Measurements from ENCODE around the gene KIF22. TPM values are rescaled to one million over a fixed set of nuclear protein-coding genes. Genes with fewer than 3 reads are reported as not detected.

KIF22 gene
- polyA plus RNA-seq, 2 of the 4 experiments (the other 2 are of a cell fraction), result 64.3 to 73.7 TPM

DNA sequence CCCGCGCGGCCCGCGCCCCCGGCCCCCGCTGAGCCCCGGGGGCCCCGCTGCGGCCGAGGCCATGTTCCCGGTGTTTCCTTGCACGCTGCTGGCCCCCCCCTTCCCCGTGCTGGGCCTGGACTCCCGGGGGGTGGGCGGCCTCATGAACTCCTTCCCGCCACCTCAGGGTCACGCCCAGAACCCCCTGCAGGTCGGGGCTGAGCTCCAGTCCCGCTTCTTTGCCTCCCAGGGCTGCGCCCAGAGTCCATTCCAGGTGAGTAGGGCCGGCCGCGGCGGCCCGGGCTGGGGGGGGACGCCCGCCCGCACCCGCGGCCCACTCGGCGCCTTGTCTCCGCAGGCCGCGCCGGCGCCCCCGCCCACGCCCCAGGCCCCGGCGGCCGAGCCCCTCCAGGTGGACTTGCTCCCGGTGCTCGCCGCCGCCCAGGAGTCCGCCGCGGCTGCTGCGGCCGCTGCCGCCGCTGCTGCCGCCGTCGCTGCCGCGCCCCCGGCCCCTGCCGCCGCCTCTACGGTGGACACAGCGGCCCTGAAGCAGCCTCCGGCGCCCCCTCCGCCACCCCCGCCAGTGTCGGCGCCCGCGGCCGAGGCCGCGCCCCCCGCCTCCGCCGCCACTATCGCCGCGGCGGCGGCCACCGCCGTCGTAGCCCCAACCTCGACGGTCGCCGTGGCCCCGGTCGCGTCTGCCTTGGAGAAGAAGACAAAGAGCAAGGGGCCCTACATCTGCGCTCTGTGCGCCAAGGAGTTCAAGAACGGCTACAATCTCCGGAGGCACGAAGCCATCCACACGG, 16.3 kb downstream of the KIF22 start:
- H3K4me1 ChIP-seq, result peaks cover 44% of the 10 kb centered on the region
- ChIA-PET CTCF (interaction anchor here (0.8 to 24.4 kb wide), 25 partner anchors 8 to 235 kb away, joined by 3 to 568 read pairs (median 4); partner anchors contain the start of genes ASPHD1, KIF22, MVP and PAGR1), POLR2A (interaction anchor here (0.6 to 3.7 kb wide), 8 partner anchors 9 to 528 kb away, joined by 3 to 25 read pairs (median 8); partner anchors contain the start of genes KIF22, MVP, PAGR1 and SEZ6L2)
- H3K4me3 ChIP-seq, result peak overlapping the region; percentile 90
- no peaks in the 10 kb centered on the region for H3K9me3 ChIP-seq
- WGBS (ENCODE audit: missing lambda C conversion rate), result no CpG with 5 or more reads among the region's 99 CpGs
- peak in 1 of 2 experiments; percentile 88 for DNase-seq (ENCODE audit: low read depth in 1 of 2, low spot score in 1 of 2)
- FAIRE-seq, result no peak
- TF ChIP-seq, protein P1, sequence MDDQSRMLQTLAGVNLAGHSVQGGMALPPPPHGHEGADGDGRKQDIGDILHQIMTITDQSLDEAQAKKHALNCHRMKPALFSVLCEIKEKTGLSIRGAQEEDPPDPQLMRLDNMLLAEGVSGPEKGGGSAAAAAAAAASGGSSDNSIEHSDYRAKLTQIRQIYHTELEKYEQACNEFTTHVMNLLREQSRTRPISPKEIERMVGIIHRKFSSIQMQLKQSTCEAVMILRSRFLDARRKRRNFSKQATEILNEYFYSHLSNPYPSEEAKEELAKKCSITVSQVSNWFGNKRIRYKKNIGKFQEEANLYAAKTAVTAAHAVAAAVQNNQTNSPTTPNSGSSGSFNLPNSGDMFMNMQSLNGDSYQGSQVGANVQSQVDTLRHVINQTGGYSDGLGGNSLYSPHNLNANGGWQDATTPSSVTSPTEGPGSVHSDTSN (IDR thresholded peaks at IDR 0.05), result 0 out of 2 replicates have a peak, but pooled peaks have one; percentile 22
- TF ChIP-seq MYC (IDR thresholded peaks at IDR 0.05; ENCODE audit: borderline replicate concordance, low read length), result no peak; the same call in 1 of the 2 replicates
- TF ChIP-seq ZSCAN20 (CRISPR knock-in tag; IDR thresholded peaks at IDR 0.05), result no peak
- TF ChIP-seq BCL3 (IDR thresholded peaks at IDR 0.05), result peak; percentile 26; the same call in 1 of the 3 replicates
- no peak for TF ChIP-seq EHMT2 (IDR thresholded peaks at IDR 0.05; ENCODE audit: low read depth)
- no peak; the same call in 1 of the 2 replicates for TF ChIP-seq GATA3 (IDR thresholded peaks at IDR 0.05; ENCODE audit: borderline replicate concordance)
- TF ChIP-seq NR3C1 (IDR thresholded peaks at IDR 0.05), result no peak
- TF ChIP-seq, protein P2, sequence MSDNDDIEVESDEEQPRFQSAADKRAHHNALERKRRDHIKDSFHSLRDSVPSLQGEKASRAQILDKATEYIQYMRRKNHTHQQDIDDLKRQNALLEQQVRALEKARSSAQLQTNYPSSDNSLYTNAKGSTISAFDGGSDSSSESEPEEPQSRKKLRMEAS (IDR thresholded peaks at IDR 0.05), result peak; percentile 74
- TF ChIP-seq, protein P3, sequence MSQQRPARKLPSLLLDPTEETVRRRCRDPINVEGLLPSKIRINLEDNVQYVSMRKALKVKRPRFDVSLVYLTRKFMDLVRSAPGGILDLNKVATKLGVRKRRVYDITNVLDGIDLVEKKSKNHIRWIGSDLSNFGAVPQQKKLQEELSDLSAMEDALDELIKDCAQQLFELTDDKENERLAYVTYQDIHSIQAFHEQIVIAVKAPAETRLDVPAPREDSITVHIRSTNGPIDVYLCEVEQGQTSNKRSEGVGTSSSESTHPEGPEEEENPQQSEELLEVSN (IDR thresholded peaks at IDR 0.05; ENCODE audit: borderline replicate concordance, low read depth), result peak; percentile 73
- TF ChIP-seq, protein P4, sequence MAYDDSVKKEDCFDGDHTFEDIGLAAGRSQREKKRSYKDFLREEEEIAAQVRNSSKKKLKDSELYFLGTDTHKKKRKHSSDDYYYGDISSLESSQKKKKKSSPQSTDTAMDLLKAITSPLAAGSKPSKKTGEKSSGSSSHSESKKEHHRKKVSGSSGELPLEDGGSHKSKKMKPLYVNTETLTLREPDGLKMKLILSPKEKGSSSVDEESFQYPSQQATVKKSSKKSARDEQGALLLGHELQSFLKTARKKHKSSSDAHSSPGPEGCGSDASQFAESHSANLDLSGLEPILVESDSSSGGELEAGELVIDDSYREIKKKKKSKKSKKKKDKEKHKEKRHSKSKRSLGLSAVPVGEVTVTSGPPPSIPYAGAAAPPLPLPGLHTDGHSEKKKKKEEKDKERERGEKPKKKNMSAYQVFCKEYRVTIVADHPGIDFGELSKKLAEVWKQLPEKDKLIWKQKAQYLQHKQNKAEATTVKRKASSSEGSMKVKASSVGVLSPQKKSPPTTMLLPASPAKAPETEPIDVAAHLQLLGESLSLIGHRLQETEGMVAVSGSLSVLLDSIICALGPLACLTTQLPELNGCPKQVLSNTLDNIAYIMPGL (CRISPR knock-in tag; IDR thresholded peaks at IDR 0.05; ENCODE audit: borderline replicate concordance), result no peak
- TF ChIP-seq TFCP2L1 (CRISPR knock-in tag; IDR thresholded peaks at IDR 0.05), result no peak
- no peak for TF ChIP-seq SMC3 (IDR thresholded peaks at IDR 0.05)
- TF ChIP-seq PHF8 (IDR thresholded peaks at IDR 0.05; ENCODE audit: borderline replicate concordance, low read depth), result no peak
- no peak for TF ChIP-seq KDM5A (IDR thresholded peaks at IDR 0.05)
- TF ChIP-seq CHD2 (IDR thresholded peaks at IDR 0.05; ENCODE audit: low read length, partially characterized antibody), result no peak
- peak; percentile 31; the same call in 1 of the 2 replicates for TF ChIP-seq POLR2A (IDR thresholded peaks at IDR 0.05; ENCODE audit: low read length)
- TF ChIP-seq, protein P5, sequence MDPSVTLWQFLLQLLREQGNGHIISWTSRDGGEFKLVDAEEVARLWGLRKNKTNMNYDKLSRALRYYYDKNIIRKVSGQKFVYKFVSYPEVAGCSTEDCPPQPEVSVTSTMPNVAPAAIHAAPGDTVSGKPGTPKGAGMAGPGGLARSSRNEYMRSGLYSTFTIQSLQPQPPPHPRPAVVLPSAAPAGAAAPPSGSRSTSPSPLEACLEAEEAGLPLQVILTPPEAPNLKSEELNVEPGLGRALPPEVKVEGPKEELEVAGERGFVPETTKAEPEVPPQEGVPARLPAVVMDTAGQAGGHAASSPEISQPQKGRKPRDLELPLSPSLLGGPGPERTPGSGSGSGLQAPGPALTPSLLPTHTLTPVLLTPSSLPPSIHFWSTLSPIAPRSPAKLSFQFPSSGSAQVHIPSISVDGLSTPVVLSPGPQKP (IDR thresholded peaks at IDR 0.05; ENCODE audit: low read depth, low read length), result no peak
- no peak for TF ChIP-seq CBX2 (IDR thresholded peaks at IDR 0.05; ENCODE audit: borderline replicate concordance, low read depth)
- TF ChIP-seq RAD21 (conservative IDR thresholded peaks at IDR 0.05 in 1 of 2, IDR thresholded peaks at IDR 0.05 in 1 of 2), result no peak
- TF ChIP-seq NFE2L2 (conservative IDR thresholded peaks at IDR 0.05; ENCODE audit: low read length), result no peak
- H3K27ac ChIP-seq, result peak overlapping the region; percentile 98 to 99
- peak in 1 of 2 experiments; percentile 2; a peak in 2 of 6 replicates for ATAC-seq
- peak overlapping the region; percentile 94 for H3K4me2 ChIP-seq
